Astrocyte (in vitro differentiated cells and primary cell): ENCODE measurements around the gene HMGN2.

ENCODE experiments used
- EZH2 ChIP-seq: IDR thresholded peaks from 2 replicates; pipeline ENCODE4 v1.6.1; 2012; ENCODE audit warnings: mild to moderate bottlenecking, low read length, inconsistent platforms; ENCODE audit not compliant: insufficient read depth
- TF ChIP-seq, protein P1 (sequence below): IDR thresholded peaks from 2 replicates; pipeline ENCODE4 v1.5.1; 2011; ENCODE audit warnings: low read depth, mild to moderate bottlenecking, inconsistent platforms, low read length, moderate library complexity; ENCODE audit not compliant: insufficient read depth

DNA sequence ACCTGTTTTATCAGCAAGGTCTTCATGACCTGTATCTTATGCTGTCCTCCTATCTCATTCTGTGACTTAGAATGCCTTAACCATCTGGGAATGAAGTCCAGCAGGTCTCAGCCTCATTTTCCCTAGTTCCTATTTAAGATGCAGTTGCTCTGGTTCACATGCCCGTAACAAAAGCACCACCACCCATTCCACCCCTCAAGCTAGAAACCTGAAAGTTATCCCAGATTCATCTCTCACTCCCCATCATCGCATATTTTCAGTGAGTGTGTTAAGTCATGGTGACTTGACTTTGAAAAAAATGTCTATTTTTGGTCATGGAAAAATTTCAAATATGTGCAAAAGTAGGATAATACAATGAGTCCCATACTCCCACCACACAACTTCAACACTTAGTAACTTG, 11.7 kb downstream of the HMGN2 start:
- TF ChIP-seq, protein P1, sequence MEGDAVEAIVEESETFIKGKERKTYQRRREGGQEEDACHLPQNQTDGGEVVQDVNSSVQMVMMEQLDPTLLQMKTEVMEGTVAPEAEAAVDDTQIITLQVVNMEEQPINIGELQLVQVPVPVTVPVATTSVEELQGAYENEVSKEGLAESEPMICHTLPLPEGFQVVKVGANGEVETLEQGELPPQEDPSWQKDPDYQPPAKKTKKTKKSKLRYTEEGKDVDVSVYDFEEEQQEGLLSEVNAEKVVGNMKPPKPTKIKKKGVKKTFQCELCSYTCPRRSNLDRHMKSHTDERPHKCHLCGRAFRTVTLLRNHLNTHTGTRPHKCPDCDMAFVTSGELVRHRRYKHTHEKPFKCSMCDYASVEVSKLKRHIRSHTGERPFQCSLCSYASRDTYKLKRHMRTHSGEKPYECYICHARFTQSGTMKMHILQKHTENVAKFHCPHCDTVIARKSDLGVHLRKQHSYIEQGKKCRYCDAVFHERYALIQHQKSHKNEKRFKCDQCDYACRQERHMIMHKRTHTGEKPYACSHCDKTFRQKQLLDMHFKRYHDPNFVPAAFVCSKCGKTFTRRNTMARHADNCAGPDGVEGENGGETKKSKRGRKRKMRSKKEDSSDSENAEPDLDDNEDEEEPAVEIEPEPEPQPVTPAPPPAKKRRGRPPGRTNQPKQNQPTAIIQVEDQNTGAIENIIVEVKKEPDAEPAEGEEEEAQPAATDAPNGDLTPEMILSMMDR = no peak
- TF ChIP-seq EZH2 = no peak
